ENCODE data around the gene BCL2L13. TPM values are rescaled to one million over a fixed set of nuclear protein-coding genes. Genes with fewer than 3 reads are reported as not detected.
"Not testable (repeated sequence)": the region's sequence is repeated elsewhere in the genome, so short reads cannot be mapped to it uniquely, and the experiment has no call there.

BCL2L13 gene
- total RNA-seq, 1 donor from 2014 or later, result 98.4 TPM

DNA sequence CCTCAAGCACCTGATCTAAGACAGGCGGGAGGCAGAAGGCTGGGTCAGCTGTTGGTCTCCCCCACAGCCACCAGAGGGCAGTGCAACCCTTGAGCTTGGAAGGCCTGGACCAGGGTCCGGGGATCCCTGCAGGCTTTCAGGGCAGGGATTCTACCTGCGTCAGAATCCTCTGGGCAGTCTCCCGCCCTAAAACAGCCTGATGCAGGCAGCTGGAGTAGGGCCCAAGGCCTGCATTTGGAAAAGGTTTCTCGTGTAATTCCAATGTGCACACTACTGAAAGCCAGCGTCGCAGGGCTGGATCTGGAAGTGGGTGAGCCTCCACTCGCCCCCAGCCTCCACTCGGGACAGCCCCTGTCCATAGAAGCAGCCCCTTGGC is 104.0 kb downstream of the BCL2L13 start:
- peak; percentile 63 for DNase-seq
- ATAC-seq (ENCODE audit: poor library complexity), result peak; percentile 72
- intact Hi-C loops (cut with DNase I), result loop anchor here (5.0 to 10.0 kb wide), 2 partner anchors 162 to 335 kb away; partner anchors contain the start of gene PEX26

DNA sequence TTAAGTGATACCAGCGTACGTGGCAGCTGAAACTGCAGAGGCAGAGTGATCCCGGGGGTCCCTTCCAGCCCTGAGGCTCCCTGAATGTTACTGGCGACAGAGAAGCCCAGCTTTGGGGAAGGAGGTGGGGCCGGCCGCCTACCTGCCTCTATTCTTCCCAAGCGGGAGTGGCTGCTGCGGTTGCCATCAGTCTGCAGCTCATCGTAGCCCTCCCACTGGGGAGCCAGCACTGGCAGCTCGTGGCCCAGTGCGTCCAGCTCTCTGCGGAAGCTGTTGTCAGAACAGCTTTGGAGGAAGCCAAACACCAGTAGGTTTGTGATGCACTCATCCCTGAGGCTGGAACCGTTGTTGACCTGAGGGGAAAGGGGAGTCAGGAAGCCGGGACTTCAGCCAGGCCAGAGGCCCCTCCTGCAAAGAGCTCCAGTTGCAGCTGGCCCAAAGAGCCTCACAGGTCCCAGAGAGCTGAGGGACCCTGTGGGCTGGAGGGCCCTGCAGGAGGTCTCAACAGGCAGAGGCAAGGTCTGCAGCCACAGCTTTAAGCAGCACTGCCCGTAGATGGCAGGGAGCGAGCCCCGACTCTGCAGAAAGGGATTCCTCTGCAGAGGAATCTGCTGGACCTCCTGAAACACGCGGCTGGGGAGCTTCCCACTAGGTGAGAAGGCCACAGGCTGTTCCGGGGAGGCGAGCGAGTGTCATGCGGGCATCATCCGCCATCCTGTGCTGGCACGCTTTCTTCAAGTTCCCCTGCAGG is 105.3 kb downstream of the BCL2L13 start:
- intact Hi-C loops (cut with DNase I), result loop anchor here (5.0 to 10.0 kb wide), 2 partner anchors 161 to 333 kb away; partner anchors contain the start of gene PEX26
- ATAC-seq (ENCODE audit: poor library complexity) (no peak), DNase-seq (no peak)

DNA sequence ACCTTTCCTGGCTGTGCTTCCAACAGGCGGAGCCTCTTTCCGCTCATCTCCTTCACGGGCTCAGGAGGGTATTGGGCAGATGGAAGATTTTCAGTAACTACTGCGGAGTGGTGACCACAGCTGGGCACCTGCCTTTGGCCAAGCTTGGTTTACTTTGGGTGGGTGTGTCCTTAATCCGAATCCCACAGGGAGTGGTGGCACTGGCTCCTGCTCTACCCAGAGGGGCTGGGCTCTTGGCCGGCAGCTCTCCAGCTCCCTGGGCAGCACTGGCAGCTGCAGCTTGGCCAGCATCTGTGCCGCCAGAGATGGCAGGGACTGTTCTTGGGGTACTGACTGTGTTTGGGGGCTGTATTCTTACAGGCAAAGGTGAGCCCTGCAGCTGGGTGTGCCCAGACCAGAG is 105.9 kb downstream of the BCL2L13 start:
- intact Hi-C loops (cut with DNase I), result loop anchor here (5.0 to 10.0 kb wide), 2 partner anchors 160 to 333 kb away; partner anchors contain the start of gene PEX26
- DNase-seq (no peak), ATAC-seq (ENCODE audit: poor library complexity) (no peak)

DNA sequence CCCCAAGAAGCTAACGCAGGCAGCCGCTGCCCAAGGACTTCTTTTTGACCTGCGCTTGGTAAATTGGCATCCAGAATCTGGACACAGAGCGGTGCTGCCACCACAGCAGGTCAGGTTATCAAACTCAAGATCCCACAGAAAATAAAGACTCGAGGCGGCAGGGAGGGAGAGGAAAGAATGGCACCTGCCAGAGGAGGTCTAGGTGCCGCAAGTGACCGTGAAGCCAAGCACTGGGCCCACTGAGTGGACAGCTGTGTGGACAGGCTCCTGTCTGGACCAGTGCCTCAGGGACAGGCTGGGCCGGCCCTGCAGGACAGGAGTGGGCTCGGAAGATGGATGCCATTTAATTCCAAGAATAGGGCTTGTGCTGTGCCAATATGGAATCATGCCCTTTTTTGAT is 108.4 kb downstream of the BCL2L13 start:
- no peak for DNase-seq
- ATAC-seq (ENCODE audit: poor library complexity), result no peak
- intact Hi-C loops (cut with DNase I), result loop anchor here (10.0 kb wide), 1 partner anchor 158 kb away; no protein-coding TSS in a partner anchor

DNA sequence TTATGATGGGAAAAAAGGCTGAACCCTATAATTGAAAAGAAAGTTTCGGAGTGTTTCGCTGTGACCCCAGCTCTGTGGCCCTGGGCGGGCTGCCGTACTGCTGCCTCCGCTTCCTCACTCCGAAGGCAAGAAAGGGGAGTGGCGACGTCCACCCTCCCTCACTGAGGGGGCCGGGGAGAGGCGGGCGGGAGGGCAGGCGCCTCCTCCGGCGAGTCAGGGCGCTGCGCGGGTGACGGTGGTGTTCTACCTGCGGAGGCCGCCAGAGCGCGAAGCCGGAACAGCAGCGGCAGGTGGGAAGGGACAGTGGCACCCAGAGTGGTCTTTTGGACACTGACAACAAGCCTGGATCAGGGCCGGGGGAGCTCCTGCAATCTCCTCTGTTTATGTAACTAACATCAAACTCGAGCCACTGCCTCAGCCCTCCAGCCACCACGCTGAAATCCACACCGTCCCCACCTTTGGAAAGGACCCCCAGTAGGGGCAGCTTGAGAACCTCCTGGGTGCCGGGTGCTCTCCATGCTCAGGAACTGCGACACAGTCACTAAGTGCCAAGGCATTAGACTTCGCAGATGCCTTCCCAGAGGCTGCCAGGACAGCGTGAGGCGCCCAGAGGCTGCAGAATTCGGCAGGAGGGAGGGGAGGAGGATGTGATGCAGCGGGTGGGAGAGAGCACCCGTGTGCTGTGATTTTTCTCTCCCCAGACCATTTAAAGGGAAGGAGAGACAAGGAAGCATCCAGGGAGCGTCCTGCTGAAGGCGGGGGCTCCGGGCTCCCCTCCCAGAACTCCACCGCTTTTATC is 110.2 kb downstream of the BCL2L13 start:
- intact Hi-C loops (cut with DNase I), result loop anchor here (10.0 kb wide), 1 partner anchor 156 kb away; no protein-coding TSS in a partner anchor
- ATAC-seq (ENCODE audit: poor library complexity), result peak; percentile 59
- DNase-seq, result no peak

DNA sequence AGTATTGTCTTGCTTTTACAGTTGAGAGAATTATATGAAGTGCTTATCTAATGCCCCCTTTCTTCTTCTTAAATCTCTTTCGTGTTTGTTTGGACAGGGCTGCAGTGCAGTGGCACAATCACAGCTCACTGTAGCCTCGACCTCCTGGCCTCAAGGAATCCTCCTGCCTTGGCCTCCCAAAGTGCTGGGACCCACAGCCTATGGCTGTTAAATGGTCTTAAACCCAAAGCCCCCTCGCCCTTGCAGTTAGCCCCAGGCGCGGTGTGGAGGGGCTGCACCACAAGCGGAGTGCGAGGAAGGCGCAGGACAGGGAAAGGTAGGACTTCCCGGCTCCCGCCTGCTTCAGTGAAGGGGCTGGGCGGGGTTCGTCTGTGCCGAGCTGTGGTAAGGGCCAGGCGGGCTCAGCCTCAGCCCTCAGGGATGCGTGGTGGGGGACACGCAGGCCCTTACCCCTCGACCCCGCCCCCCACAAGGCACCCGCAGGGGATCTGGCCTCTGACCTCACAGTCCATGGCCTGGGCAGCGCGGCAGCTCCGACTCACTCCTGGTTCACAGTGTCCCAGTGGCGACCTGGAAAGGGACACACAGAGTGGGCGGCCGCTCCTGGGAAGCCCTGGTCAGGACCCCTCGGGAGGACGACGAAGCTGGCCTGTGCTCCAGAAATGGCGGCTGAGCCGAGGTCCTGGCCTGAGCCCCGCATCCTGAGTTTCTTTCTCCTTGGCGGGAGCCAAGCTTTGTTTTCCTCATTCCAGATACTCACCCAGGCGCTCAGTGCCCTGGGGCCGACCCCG is 111.2 kb downstream of the BCL2L13 start:
- ATAC-seq (ENCODE audit: poor library complexity), result no peak
- intact Hi-C loops (cut with DNase I), result loop anchor here (10.0 kb wide), 1 partner anchor 155 kb away; no protein-coding TSS in a partner anchor
- no peak for DNase-seq

DNA sequence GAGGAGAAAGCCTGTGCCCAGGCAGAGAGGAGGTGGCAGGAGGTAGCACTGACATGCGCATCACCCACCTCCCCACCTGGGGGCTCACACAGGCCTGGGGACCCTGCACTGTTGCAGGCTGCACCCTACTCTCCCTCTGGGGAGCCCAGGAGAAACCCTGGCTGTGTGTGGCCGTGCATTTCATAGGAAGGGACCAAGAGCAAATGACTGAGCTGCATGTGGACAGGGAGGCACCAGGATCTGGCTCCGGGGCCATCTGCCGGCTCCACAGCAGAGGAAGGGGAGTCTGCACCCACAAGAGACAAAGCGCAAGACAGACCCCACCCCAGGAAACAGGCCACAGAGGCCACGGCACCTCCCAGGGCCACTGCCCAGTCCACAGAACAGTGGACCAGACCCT is 113.0 kb downstream of the BCL2L13 start:
- intact Hi-C loops (cut with DNase I), result no loop called here
- no peak for ATAC-seq (ENCODE audit: poor library complexity)
- DNase-seq, result no peak

DNA sequence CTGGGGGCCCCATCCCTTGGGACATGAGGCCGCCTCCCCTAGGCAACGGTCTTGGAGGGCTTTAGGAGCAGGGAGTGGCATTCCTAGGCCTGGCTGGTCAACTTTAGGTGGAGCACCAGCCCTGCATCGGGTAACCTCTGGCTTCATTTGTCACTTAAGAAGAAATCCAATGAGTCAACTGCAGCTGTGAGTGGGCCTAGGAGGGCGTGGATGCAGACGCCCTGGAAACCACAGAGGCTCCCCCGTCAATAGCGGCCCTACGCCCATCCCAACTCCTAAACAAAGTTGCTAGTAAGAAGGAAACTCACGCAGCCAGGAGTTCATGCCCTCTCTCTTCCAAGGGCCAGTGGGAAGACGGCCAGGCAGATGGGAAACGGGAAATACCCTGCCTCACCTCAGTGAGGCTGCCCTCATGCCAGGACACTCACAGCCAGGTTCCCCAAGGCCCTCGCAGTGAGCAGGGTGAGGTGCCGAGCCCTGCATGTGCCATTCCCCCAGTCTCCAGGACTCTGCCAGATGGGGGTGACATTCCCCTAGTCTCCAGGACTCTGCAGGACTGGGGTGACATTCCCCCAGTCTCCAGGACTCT is 114.9 kb downstream of the BCL2L13 start:
- intact Hi-C loops (cut with DNase I), result no loop called here
- no peak for ATAC-seq (ENCODE audit: poor library complexity)
- no peak for DNase-seq

DNA sequence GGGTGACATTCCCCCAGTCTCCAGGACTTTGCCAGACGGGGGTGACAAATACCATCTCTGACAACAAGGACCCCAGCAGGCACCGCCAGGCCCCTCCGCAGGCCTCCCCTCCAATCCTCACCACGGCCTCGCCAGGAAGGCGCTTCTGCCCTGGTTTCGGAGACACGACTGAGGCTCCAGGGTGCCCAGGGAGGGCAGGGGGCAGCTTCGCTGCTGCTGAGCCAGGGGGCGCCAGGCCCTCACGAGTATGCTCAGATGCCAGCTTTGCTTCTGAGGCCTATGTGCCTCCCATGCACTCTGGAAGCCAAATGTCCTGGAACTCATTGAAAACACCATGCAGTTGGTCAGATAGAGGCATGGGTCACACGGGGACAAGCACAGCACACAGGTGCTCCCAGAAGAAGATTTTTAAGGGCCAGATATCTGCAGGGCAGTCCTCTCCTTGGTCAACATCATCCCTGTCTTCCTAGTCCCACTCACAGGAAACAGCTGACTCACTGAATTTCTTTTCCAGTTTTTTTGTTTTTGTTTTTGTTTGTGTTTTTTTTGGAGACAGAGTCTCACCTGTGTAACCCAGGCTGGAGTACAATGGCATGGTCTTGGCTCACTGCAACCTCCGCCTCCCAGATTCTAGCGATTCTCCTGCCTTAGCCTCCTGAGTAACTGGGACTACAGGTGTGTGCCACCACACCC is 115.8 kb downstream of the BCL2L13 start:
- intact Hi-C loops (cut with DNase I), result no loop called here
- DNase-seq (no peak), ATAC-seq (ENCODE audit: poor library complexity) (peak; percentile 78)

DNA sequence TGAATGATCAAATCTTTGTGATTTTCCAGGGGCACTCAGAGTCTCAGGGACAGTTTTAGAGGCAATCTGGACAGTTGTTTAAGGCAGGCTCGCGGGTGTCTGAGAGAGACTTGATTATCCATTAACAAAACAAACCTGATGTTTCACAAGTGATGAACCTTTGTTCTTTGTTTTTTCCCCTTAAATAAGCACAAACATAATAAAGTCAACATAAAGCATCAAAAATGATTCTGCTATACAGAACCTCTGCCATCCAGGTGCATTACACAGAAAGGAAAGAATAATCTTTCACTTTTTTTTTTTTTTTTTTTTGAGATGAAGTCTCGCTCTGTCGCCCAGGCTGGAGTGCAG is 122.6 kb downstream of the BCL2L13 start:
- intact Hi-C loops (cut with DNase I), result no loop called here
- ATAC-seq (ENCODE audit: poor library complexity) (no peak), DNase-seq (no peak)

DNA sequence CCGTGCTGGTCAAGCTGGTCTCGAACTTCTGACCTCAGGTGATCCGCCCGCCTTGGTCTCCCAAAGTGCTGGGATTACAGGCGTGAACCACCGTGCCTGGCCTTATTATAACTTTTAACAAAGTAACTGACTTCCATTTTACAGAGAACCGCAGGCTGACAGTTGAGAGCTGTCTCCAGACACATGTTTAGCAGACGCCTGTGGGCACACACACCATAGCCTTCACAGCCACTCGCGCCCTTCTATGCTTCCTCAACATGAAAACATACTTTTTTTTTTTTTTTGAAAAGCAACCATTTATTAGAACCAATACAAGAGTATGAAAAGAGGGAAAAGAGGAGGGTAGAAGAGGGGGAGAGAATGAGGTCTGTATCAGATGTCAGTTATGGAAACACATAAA is 124.9 kb downstream of the BCL2L13 start:
- DNase-seq; intact Hi-C loops (cut with DNase I); ATAC-seq (ENCODE audit: poor library complexity): not testable (repeated sequence)

DNA sequence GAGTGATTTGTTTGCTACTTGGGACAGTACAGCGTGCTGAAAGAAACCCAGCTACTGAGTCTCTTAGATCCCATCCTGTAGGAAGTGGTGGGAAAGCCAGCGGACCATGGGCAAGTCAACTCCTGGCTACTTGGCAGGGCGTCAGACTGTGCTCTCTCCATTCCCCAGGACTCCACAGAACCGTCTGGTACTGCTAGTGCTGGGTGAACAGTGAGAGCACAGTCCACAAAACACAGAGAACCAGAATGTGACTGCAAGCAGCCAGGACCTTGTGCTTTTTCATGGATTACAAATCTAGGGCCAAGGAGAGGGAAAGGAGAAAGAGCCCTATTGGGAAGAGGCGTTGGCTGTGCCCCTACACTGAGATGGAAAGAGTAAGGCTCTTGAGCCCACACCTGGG is 125.5 kb downstream of the BCL2L13 start:
- intact Hi-C loops (cut with DNase I), result no loop called here
- no peak for DNase-seq
- peak; percentile 29 for ATAC-seq (ENCODE audit: poor library complexity)

DNA sequence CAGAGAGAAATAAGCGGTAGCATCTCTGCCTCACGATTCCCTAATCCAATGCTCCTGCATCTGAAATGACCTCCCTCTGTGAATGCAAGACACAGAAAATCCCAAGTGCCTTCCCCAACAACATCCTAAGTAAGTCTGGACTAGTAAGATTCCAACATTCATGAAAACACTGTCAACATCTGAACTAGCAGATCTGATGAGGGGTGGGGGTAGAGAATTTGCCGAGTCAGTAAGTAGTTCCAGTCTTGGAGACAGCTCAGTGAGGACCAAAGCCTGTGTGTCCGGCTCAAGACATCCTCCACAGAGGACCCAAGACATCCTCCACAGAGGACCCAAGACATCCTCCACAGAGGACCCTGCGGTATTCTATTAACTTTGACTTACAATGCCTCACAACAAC is 126.3 kb downstream of the BCL2L13 start:
- intact Hi-C loops (cut with DNase I); ATAC-seq (ENCODE audit: poor library complexity): not testable (repeated sequence)

DNA sequence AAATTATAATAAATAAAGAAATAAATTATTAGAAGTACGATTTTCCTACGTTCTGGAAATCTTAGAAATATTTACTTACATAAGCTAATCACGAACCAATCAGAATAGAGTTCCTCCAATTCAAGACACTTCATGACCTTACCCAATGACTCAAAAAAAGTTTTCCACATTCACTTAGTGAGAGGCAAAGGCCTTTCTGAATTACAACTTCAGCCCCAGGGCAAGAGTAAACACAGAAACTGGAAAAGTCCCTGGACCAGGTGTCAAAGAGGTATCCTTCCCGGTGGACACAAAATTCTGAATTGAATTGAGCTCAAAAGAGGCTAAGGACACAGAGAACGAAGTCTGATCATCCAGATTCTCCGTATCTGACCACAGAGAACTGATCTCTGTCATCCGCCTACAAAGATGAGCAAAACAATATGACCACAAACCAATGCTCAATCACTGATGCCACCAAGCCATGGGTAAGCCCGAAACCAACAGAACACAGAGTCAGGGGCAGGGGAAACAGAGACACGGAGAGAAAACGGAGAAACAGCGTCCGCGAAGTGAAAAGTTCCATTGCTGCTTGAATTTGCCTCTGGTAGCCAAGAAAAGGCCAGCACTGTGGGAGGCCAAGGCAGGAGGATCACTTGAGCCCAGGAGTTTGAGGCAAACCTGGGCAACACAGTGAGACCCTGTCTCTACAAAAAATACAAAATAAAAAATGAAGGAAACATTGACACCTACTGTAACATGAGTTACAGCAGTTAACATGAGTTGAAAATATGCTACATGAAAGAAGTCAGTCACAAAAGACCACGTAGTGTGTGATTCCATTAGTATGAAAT is 128.9 kb downstream of the BCL2L13 start:
- no peak for DNase-seq
- no peak for ATAC-seq (ENCODE audit: poor library complexity)
- intact Hi-C loops (cut with DNase I), result no loop called here

More for the DNA sequence above, 126.3 kb downstream of the BCL2L13 start:
- not testable (repeated sequence) for DNase-seq

DNA sequence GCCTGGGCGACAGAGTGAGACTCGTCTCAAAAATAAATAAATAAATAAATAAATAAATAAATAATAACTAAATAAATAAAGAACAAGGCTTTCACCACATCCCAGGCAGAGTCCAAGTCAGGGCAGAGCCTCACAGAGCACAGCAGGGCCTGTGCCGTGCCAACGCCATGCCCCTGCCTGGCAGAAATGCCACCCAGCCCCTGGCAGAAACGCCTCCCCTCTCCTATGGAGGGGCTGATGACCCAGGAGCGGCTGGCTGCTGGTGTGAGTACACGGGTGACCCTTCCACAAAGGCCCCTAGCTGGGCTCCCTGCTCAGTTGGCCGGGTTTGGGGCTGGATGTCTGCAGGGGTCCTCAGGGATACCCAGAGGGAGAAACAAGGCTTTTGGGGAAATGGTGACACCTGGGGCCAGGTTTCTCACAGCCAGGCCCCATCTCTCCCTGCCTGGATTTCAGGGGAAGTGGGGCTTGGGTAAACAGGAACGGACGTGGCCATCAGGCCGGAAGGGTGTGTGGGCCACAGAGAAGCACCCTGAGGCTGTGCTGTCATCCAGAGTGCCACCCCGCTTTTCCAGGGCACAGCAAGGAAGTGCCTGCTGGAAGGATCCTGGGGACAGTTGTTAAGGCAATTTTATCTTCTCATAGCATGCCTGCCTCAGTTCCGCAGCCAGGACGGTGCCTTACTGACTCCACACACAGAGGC is 130.6 kb downstream of the BCL2L13 start:
- DNase-seq (no peak), ATAC-seq (ENCODE audit: poor library complexity) (no peak)
- intact Hi-C loops (cut with DNase I), result no loop called here

DNA sequence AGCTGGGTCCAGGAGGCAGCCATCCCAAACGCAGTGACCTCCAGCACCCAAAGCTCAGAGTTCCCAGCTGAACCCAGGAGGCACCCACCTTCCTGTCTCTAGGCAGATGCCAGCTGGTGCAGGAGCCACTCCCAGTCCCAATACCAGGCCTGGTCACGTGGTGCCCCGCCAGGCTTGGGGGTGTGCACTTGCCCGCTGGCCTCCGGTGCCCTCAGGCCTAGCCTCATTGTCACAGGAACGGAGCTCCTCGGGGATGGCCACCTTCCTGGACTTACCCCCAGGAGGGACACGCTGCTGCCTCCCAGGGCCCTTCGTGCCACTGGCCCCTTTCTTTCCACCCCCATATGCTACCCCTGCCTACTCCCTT is 131.1 kb downstream of the BCL2L13 start:
- DNase-seq, result no peak
- intact Hi-C loops (cut with DNase I), result no loop called here
- no peak for ATAC-seq (ENCODE audit: poor library complexity)

Measured in Right ventricle myocardium superior (tissue), 1 donor.